Neural cell (in vitro differentiated cells): ENCODE data around the gene SNX6. TPM values are rescaled to one million over a fixed set of nuclear protein-coding genes. Genes with fewer than 3 reads are reported as not detected.

ENCODE experiments used
- H2AFZ ChIP-seq: fragments of 200-600, 300-800 bp; sonication (generic), shearing (Covaris generic); 2 replicates; pipeline ENCODE4 v1.6.0; 2014; ENCODE audit warnings: low read depth, mild to moderate bottlenecking, antibody characterized with exemption, low read length, moderate library complexity
- H3F3A ChIP-seq: fragments of 200-600 bp; shearing (Covaris generic); 2 replicates; pipeline ENCODE4 v1.6.1; 2016; ENCODE audit warnings: mild to moderate bottlenecking, moderate library complexity, mixed read lengths, antibody characterized with exemption, low read length; ENCODE audit not compliant: insufficient read depth, poor library complexity, severe bottlenecking
- H3K27ac ChIP-seq: fragments of 200-600, 300-800 bp; sonication (generic), shearing (Covaris generic); 2 replicates; pipeline ENCODE4 v1.5.1; 2014; ENCODE audit warnings: mild to moderate bottlenecking, low read length, moderate library complexity
- H3K27me3 ChIP-seq: fragments of 300-800, 200-600 bp; sonication (generic), shearing (Covaris generic); 2 replicates; pipeline ENCODE4 v1.6.0; 2014; ENCODE audit warnings: mild to moderate bottlenecking, low read depth, low read length, moderate library complexity; ENCODE audit not compliant: insufficient read depth
- H3K36me3 ChIP-seq: fragments of 300-800, 200-600 bp; sonication (generic), shearing (Covaris generic); 2 replicates; pipeline ENCODE4 v1.5.1; 2014; ENCODE audit warnings: mild to moderate bottlenecking, antibody characterized with exemption, low read length, moderate library complexity; ENCODE audit not compliant: insufficient read depth
- H3K4me2 ChIP-seq: fragments of 300-800, 200-600 bp; sonication (generic), shearing (Covaris generic); 2 replicates; pipeline ENCODE4 v1.6.0; 2014; ENCODE audit warnings: mild to moderate bottlenecking, low read length
- H3K4me3 ChIP-seq: fragments of 300-800, 200-600 bp; sonication (generic), shearing (Covaris generic); 2 replicates; pipeline ENCODE4 v1.5.1; 2014; ENCODE audit warnings: mild to moderate bottlenecking, low read length, moderate library complexity
- H3K79me2 ChIP-seq: fragments of 200-600 bp; shearing (Covaris generic); replicated peaks from 2 replicates; pipeline ENCODE4 v1.6.0; 2014; ENCODE audit warnings: mild to moderate bottlenecking, low read length, moderate library complexity; ENCODE audit not compliant: insufficient read depth
- H3K9ac ChIP-seq: fragments of 300-800, 200-600 bp; sonication (generic), shearing (Covaris generic); 2 replicates; pipeline ENCODE4 v1.6.1; 2016; ENCODE audit warnings: mild to moderate bottlenecking, low read length, mixed read lengths
- H3K9me2 ChIP-seq: fragments of 200-600 bp; shearing (Covaris generic); 2 replicates; pipeline ENCODE4 v1.6.1; 2016; ENCODE audit warnings: mild to moderate bottlenecking, low read length, mixed read lengths; ENCODE audit not compliant: insufficient read depth
- H3K9me3 ChIP-seq: fragments of 200-600, 300-800 bp; sonication (generic), shearing (Covaris generic); 2 replicates; pipeline ENCODE4 v1.6.1; 2016; ENCODE audit warnings: mild to moderate bottlenecking, mixed run types, low read length, moderate library complexity, mixed read lengths
- H4K20me1 ChIP-seq: fragments of 200-600 bp; shearing (Covaris generic); 2 replicates; pipeline ENCODE4 v1.6.1; 2016; ENCODE audit warnings: mild to moderate bottlenecking, mixed run types; ENCODE audit not compliant: insufficient read depth
- EP300 ChIP-seq: fragments of 450-650 bp; conservative IDR thresholded peaks from 2 replicates; pipeline ENCODE4 v1.6.1; 2014; ENCODE audit warnings: antibody characterized with exemption, mild to moderate bottlenecking, moderate library complexity; ENCODE audit not compliant: poor library complexity, severe bottlenecking
- EZH2 ChIP-seq: fragments of 200-600, 300-800 bp; shearing (Covaris generic), sonication (generic); IDR thresholded peaks from 2 replicates; pipeline ENCODE4 v1.6.1; 2014; ENCODE audit warnings: antibody characterized with exemption, low read length, borderline replicate concordance, mild to moderate bottlenecking; ENCODE audit not compliant: insufficient read depth, poor library complexity, severe bottlenecking
- MXI1 ChIP-seq: fragments of 450-650 bp; conservative IDR thresholded peaks from 2 replicates; pipeline ENCODE4 v1.6.1; 2014; ENCODE audit warnings: antibody characterized with exemption, mild to moderate bottlenecking; ENCODE audit not compliant: poor library complexity, severe bottlenecking
- POLR2AphosphoS5 ChIP-seq: IDR thresholded peaks from 2 replicates; pipeline ENCODE4 v1.6.1; 2012
- RAD21 ChIP-seq: fragments of 450-650 bp; conservative IDR thresholded peaks from 2 replicates; pipeline ENCODE4 v1.6.1; 2014; ENCODE audit warnings: antibody characterized with exemption, mild to moderate bottlenecking, moderate library complexity
- SMC3 ChIP-seq: fragments of 450-650 bp; conservative IDR thresholded peaks from 2 replicates; pipeline ENCODE4 v1.6.1; 2014; ENCODE audit warnings: antibody characterized with exemption, mild to moderate bottlenecking, moderate library complexity; ENCODE audit not compliant: poor library complexity
- TAF1 ChIP-seq: IDR thresholded peaks from 2 replicates; pipeline ENCODE4 v1.6.1; 2012; ENCODE audit warnings: low read depth
- polyA plus RNA-seq: library from polyadenylated mRNA; depleted of rRNA; stranded (reverse); fragments of >200 nt; gene quantifications from 2 replicates; pipeline ENCODE4 v1.2.3, GENCODE V29; 2014
- TF ChIP-seq, protein P1 (sequence below): fragments of 450-650 bp; IDR thresholded peaks from 2 replicates; pipeline ENCODE4 v1.5.1; 2014; ENCODE audit warnings: antibody characterized with exemption, mild to moderate bottlenecking, moderate library complexity; ENCODE audit not compliant: poor library complexity, severe bottlenecking
- TF ChIP-seq, protein P2 (sequence below): IDR thresholded peaks from 2 replicates; pipeline ENCODE4 v1.6.1; 2012; ENCODE audit warnings: borderline replicate concordance

The SNX6 gene
- polyA plus RNA-seq, 1 donor from 2014 or later = 129 TPM

DNA sequence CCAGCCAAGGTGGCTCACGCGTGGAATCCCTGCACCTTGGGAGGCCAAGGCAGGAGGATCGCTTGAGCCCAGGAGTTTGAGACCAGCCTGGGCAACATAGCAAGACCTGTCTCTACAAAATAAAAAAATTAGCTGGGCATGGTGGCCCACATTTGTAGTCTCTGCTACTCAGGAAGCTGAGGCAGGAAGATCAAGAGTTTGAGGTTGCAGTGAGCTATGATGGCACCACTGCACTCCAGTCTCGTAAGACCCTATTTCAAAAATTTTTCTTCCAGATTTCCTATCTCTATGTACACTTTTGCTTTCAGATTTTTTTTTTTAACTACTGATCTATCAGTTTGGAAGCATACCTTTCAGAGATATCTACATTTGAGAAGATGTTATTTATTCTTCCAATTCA, 15.3 kb downstream of the SNX6 start:
- Histone ChIP-seq H3K9ac (no peak overlapping the region), H4K20me1 (no peaks in the 10 kb centered on the region), H3K9me3 (no peaks in the 10 kb centered on the region), H3K79me2 (no peaks in the 10 kb centered on the region), H3K36me3 (no peaks in the 10 kb centered on the region), H3K27me3 (no peaks in the 10 kb centered on the region), H3K4me3 (no peak overlapping the region), H3K4me2 (no peak overlapping the region), H3F3A (no peaks in the 10 kb centered on the region), H3K9me2 (no peaks in the 10 kb centered on the region), H3K27ac (no peak overlapping the region), H2AFZ (no peak overlapping the region)
- no peak for TF ChIP-seq POLR2AphosphoS5
- TF ChIP-seq, protein P1, sequence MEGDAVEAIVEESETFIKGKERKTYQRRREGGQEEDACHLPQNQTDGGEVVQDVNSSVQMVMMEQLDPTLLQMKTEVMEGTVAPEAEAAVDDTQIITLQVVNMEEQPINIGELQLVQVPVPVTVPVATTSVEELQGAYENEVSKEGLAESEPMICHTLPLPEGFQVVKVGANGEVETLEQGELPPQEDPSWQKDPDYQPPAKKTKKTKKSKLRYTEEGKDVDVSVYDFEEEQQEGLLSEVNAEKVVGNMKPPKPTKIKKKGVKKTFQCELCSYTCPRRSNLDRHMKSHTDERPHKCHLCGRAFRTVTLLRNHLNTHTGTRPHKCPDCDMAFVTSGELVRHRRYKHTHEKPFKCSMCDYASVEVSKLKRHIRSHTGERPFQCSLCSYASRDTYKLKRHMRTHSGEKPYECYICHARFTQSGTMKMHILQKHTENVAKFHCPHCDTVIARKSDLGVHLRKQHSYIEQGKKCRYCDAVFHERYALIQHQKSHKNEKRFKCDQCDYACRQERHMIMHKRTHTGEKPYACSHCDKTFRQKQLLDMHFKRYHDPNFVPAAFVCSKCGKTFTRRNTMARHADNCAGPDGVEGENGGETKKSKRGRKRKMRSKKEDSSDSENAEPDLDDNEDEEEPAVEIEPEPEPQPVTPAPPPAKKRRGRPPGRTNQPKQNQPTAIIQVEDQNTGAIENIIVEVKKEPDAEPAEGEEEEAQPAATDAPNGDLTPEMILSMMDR = no peak
- TF ChIP-seq RAD21 = no peak

DNA sequence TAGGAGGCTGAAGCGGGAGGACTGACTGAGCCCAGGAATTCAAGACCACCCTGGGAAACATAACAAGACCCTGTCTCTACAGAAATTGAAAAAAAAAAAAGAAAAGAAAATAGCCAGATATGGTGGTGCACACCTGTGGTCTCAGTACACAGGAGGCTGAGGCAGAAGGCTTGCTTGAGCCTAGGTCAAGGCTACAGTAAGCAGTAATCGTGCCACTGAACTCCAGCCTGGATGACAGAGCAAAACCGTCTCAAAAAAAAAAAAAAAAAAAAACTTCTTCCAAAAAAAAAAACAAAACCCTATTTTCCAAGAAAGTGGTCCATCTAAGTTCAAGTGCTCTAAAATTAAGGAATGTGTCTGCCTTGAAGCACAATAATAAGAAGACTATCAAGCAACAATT, 19.8 kb downstream of the SNX6 start:
- no peak for TF ChIP-seq RAD21
- TF ChIP-seq TAF1 = no peak
- TF ChIP-seq MXI1 = no peak
- TF ChIP-seq, protein P2, sequence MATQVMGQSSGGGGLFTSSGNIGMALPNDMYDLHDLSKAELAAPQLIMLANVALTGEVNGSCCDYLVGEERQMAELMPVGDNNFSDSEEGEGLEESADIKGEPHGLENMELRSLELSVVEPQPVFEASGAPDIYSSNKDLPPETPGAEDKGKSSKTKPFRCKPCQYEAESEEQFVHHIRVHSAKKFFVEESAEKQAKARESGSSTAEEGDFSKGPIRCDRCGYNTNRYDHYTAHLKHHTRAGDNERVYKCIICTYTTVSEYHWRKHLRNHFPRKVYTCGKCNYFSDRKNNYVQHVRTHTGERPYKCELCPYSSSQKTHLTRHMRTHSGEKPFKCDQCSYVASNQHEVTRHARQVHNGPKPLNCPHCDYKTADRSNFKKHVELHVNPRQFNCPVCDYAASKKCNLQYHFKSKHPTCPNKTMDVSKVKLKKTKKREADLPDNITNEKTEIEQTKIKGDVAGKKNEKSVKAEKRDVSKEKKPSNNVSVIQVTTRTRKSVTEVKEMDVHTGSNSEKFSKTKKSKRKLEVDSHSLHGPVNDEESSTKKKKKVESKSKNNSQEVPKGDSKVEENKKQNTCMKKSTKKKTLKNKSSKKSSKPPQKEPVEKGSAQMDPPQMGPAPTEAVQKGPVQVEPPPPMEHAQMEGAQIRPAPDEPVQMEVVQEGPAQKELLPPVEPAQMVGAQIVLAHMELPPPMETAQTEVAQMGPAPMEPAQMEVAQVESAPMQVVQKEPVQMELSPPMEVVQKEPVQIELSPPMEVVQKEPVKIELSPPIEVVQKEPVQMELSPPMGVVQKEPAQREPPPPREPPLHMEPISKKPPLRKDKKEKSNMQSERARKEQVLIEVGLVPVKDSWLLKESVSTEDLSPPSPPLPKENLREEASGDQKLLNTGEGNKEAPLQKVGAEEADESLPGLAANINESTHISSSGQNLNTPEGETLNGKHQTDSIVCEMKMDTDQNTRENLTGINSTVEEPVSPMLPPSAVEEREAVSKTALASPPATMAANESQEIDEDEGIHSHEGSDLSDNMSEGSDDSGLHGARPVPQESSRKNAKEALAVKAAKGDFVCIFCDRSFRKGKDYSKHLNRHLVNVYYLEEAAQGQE = no peak
- no peak for TF ChIP-seq POLR2AphosphoS5
- TF ChIP-seq EP300 = no peak
- TF ChIP-seq, protein P1 = no peak
- TF ChIP-seq SMC3 = no peak
- no peak for TF ChIP-seq EZH2
- H3F3A ChIP-seq = no peaks in the 10 kb centered on the region
- no peak overlapping the region for H3K4me2 ChIP-seq
- H3K9ac ChIP-seq = no peak overlapping the region
- H2AFZ ChIP-seq = no peak overlapping the region
- H3K27ac ChIP-seq = no peak overlapping the region
- no peaks in the 10 kb centered on the region for H3K9me3 ChIP-seq
- H3K9me2 ChIP-seq = no peaks in the 10 kb centered on the region
- H3K79me2 ChIP-seq = no peaks in the 10 kb centered on the region
- no peaks in the 10 kb centered on the region for H3K27me3 ChIP-seq
- H3K36me3 ChIP-seq = peaks cover 8% of the 10 kb centered on the region
- no peaks in the 10 kb centered on the region for H4K20me1 ChIP-seq
- H3K4me3 ChIP-seq = no peak overlapping the region
